DMS79 treated with DMSO at 0.1 percent for 48 hours (cell line): ENCODE measurements around the gene ARPC4.
"Not testable (repeated sequence)": the region's sequence is repeated elsewhere in the genome, so short reads cannot be mapped to it uniquely, and the experiment has no call there.

Source experiments
- DNase-seq: peaks from one replicate; lab custom pipeline; 2025; lab: John Stamatoyannopoulos, UW

The ARPC4 gene

DNA sequence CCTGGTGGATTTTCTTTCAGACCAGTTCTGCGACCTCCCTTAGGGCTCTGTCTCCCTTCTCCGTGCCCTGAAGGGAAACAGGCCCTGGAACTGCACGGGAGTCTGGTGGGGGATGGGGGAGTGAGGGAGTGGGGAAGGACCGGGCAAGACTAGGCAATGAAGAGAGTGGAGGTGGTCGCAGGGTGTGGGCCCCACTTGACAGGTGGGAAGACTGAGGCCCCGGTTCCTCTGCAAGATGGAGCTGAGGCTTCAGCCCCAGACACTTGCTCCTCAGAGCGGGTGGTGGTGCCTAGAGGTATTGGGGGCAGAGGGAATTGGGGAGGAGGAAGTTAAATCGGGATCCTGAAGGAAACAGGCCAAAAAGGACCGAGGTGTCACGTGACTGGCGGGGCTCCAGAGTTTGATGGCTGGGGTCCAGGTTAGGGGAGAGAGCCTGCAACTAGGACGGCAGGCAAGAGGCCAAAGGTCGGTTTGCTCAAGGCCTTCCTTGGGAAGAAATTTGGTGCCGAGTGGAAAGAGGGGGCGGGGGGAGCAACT lies 22.5 kb upstream of the ARPC4 start:
- no peak for DNase-seq

DNA sequence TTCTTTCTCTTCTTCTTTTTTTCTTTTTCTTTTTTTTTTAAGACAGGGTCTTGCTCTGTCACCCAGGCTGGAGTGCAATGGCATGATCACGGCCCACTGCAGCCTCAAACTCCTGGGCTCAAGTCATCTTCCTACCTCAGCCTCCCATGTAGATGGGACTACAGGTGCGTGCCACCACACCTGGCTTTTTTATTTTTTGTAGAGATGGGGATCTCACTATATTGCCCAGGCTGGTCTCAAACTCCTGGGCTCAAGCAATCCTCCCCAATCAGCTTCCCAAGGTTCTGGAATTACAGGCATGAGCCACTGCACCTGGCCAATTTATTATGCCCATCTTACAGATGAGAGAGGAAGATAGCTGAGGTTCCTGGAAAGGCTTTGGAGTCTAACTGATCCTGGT lies 21.9 kb upstream of the ARPC4 start:
- not testable (repeated sequence) for DNase-seq

DNA sequence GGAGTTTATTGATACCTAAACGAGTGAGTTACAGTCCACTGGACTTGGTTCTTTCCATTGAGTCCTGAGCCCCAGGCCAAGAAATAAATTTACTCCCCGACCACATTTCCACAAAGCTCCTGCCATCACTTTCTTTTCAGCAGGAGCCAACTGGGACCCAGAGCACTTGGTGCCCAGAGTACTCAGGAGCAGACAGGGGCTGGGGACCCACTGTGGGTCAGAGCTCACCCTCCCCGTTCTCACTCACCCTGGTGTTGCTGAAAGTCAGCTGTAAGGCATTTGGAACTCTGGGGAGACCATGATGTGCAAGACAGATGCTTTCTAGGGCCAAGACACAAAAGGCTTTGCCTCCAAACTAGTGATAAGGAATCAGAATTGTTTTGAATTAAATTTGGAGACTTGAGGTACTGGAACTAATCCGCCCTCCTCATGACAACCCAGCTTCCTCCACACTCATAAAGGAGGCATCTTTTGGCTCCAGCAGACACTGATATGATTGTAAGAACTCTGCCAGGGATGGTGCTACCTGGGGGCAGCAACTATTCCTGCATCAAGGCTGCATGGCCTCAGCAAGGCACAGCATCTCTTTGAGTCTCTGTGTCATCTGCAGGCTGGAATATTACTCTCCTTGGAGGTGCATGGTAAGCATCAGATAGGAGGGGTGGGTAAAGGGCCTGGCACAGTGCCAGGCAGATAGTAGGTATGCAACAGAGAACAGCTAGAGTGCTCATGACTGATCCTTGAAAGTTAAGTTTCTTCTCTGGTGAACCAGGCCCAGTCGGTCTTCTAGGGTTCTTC lies 15.8 kb upstream of the ARPC4 start:
- DNase-seq = no peak

DNA sequence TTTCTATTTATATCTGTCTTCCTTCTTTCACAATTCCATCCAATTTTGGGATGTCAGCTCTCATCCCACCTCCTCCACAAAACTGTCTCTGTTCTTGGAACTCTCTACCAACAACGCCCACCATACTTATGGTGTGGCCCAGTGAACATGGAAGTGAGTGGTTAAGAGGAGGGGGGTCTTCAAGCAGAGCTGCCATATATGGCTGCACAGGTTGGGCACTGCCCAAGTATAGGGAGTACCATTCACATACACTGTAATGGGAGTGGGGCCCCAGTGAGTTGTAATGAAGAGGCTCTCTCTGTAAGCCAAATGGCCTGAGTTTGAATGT lies 15.2 kb upstream of the ARPC4 start:
- no peak for DNase-seq

DNA sequence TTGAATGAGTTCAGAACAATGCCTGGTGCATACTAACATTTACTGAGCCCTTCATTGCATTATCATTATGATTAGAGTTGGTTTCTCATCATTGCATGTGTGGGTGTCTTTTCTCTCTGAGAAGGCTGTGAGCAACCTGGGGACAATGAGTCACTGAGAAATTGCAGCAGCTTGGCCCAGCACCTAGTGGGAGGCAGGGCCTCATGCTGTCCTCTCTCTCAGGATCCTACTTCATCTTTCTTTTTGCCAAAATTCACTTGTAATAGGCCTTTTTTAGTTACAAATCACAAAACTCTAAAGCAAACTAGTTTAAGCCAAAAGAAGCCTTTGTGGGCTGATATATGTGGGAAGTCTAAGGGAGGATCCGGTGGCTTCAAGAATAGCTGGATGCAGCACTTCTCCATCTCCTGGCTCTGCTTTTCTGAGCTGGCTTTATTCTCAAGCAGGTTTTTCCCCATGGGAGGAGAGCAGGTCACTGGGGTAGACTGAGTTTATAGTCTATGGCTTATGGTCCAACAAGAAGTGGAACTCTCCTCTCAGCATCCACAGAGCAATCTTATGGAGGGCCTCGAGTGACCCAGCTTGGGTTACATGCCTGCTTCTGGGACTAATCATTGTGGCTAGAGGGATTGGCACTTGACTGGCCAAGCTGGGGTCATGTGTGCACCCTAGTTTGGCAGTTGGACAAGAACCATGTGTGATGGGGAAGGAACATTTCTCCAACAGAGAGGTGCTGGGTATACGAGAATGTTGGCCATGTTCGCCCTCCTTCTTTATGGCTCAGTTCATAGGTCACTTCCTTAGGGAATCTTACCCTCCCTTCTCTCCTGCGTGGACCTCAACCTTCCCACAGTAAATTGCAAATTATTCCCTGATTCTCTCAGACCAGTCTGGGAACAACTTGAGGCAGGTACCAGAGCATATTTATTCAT lies 14.5 kb upstream of the ARPC4 start:
- DNase-seq = no peak

DNA sequence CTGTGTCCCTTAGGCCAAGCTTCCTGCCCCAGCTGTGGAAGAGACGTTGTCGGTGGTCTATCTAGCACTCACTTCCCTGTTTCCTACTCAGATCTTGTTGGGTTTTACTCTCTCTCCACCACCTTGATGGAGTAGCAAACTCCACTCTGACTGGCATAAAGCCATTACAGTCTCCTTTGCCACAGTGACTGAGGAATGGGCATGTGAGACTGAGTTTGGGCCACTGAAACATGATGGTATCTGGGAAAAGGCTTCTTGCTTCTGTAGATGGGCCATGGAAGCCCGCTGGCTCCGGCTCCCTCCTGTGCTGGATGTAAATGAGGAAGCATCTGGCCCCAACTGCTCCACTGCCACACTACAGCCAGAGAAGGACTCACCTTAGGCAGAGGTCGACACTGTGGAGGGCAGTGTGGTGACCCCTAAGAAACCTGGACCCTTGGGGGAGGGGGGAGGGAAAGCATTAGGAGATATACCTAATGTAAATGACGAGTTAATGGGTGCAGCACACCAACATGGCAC lies 13.7 kb upstream of the ARPC4 start:
- no peak for DNase-seq

DNA sequence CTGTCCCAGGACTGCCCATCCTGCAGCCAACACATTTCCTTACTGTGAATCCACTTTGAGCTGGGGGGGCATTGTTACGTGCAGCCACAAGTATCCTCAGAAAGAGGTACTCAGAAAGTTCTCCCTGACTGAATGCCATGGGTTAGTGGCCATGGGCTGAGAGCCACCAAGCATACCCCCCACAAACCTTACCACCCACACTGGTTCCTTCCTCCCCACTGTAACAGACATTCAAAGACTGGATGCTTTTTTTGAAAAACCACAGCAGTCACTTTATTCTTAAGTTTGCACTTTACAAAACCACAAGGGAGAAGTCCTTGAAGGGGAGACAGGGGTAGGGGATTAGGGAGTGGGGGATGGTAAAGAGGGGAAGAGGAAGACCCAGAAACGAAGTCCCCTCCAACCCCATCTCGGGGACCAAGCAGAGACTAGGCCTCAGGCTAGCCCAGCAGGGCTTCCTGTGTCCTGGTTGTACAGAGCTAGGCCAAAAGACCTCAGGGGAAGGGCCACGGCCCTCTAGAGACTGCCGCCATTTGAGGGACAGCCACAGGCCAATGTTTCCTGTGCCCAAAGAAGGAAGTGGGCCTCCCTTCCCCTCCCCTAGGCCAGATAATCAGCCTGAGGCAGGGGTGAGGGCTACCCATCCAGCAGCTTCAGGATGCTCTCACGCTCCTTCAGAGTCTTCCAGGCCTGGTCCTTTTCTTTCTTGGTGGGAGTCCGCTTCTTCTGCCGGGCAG lies 13.0 kb upstream of the ARPC4 start:
- DNase-seq = no peak

DNA sequence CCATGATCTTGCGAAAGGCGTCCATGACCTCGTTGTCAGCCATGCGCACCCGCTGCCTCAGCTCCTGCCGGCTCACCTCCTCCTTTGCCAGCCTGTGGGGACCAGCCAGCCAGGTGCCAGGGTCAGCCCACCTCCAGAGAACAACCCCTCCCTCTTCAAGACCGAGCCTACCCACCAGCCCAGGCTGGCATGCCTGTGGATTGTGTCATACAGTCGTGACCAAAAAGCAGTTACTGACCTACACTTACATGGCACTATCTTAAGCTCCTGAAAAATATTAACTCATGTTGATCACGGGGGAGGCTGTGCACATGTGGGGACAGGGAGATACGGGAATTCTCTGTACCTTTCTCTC lies 12.4 kb upstream of the ARPC4 start:
- no peak for DNase-seq

DNA sequence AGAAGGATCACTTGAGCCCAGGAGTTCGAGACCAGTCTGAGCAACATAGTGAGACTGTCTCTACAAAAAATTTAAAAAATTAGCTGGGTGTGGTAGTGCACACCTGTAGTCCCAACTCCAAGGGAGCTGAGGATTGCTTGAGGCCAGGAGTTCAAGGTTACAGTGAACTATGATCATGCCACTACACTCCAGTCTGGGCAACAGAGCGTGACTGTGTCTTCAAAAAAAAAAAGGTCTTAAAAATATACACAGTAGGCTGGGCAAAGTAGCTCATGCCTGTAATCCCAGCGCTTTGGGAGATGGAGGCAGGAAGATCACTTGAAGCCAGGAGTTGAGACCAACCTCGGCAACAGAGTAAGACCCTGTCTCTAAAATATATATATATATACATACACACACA lies 12.0 kb upstream of the ARPC4 start:
- DNase-seq = no peak

DNA sequence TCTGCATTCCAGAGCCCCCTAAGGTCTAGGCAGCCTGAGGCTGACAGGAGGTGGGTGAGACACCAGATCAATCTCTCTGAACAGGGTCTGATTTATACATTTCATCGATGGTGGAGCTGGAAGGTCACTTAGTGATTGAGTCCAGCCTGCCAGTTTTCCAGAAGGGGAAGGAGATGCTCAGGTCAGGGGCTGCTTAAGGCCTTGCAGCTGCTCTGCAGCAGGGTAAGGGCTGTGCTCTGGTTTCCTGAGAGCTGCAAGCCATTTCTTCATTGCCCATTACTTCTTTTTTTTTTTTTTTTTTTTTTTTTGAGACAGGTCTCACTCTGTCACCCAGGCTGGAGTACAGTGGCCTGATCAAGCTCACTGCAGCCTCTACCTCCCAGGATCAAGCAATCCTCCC lies 11.3 kb upstream of the ARPC4 start:
- no peak for DNase-seq

DNA sequence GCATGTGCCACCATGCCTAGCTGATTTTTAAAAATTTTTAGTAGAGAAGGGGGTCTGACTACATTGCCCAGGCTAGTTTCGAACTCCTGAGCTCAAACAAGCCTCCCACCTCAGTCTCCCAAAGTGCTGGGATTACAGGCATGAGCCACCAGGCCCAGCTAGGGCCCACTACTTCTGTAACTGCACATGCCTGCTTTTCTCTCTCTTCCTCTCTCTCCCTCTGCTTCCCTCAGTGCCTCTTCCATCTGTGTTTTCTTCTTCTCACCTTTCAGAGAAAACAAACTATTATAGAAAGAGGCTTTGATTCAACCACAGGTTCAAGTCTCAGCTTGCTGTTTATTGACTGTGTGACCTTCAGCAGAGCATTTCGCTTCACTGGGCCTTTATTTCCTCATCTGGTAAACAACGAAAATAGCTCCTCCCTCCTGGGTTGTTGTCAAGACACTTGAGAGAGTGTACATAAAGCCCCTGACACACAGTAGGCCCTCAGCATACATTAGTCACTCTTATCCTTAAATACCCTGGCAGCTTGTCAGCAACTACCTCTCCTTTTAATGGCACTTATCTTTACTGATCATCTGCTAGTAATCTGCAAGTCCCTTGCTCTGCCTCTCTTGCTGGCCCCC lies 10.8 kb upstream of the ARPC4 start:
- peak; percentile 0 for DNase-seq

DNA sequence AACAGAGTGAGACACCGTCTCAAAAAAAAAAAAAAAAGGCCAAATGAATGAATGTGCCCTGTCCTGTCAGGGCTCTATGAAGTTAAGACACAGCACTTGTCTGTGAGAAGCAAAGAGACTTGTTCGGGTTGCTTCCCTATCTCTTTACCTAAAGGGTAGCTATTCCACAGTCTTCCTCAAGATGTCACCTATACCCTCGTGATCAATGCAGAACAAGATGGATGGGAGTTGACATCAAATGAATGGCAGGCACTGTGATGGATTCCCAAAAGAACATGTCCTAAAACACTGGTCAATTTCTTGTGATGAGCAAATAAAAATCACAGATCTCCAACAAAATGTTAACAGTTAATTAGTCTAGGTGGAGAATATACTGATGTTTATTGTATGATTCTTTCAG lies 10.1 kb upstream of the ARPC4 start:
- no peak for DNase-seq

DNA sequence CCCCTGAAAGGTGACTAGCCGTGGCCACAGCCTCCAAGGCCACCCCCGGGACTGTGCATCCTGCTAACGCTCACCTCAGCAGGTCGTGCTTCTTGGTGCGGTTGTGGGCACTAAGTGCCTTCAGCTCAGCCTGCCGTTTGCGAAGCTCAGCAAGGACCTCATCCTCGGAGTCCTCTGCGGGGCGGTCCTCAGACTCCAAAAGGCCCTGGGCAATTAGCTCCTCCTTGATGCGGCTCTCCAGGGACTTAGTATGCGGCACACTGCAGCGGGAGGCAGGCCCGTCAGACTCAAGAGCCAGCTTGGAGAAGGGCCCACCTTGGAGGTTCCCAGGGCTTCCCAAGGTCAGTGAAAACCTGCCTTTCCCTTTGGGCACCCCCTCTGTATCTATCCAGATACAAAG lies 8.9 kb upstream of the ARPC4 start:
- DNase-seq = no peak

DNA sequence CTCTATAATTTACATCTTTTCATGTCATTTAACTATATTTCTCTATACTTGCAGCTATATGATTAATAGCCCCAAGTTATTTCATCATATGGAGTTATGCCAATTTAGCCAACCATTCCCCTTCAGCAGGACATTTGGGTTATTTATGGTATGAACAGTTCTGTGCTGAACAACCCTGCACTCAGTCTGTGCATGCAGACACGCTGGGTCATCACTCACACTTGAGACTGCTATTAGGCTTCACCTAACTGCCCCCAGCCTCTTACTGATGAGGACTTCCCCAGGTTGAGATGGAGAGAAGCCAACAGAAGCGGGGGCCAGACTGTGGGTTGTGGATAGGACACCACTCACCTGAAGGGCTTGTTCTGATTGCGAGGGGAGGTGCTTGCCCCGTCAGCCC lies 7.9 kb upstream of the ARPC4 start:
- DNase-seq = no peak

DNA sequence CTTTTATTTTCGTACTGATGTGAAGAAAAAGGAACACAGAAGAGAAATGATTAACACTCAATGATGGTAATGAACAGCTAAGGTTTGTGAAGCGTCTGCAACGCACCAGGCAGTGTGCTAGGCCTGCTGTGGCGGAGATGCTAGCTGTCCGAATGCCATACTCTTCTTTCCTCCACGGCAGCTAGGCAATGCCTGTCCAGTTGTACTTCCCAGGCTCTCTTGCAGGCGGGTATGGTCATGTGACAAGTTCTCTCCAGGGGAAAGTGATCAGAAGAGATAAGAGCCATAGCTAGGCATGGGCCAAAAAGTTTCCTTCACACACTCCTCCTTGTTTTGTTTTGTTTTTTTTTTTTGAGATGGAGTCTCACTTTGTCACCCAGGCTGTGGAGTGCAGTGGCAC lies 7.3 kb upstream of the ARPC4 start:
- no peak for DNase-seq

DNA sequence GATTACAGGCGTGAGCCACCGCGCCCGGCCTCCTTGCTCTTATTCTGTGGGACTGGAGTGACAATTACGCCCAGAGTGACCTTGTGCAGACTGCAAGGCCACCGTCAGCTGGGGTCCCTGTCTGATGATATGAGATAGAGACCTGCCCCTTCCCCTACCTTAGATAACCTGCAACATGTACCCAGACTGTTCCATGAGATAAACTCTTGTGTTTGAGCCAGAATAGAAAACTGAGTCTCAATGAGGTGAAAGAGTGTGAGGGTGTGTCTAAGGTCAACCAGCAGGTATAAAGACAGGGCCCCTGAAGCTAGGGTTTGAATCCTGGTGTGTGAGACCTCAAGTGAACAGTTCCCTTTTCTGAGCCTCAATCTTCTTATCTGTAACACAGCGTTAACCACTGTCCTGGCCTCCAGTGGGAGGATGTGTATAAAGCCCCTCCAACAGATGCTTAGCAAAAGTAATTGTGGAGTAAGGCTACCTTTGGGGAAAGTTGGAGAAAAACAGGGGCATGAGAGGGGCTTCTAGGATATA lies 6.6 kb upstream of the ARPC4 start:
- DNase-seq = no peak

DNA sequence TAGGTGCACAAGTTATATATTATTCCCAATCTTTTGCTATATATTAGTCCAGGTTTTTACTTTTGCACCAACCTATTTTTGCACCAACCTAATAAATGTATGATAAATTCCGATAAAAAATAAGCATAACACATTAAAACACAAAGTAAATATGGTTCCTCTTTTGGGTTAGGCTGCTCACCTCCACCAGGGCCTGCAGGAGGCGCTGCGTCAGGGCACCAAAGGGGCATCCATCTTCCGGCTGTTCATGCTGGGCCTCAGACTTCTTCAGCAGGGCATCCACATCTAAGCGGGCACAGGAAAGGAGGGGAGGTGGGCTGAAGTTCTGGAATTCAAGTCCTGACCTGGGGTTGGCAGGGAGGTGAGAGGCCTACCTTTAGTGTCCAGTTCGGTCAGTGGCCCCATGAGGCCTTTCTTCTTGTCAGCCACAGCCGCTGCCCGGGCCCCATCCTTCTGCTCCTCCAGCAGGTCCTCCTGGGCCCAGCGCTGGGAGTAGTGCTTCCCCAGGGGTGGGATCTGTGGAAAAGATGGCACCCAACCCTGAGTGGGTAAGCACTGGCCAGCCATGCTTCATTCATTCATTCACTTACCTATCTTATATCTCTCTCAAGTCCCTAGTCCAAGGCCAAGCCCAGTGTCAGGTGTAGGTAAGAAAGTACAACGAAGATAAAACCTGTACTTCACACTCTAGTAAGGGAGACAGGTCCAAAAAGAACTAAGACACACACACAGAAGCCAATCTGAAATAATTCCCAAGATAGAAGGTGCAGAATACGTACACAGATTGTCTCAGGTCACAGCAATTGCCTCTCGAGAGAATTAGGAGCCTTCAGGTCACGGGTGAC lies 5.8 kb upstream of the ARPC4 start:
- DNase-seq = no peak

DNA sequence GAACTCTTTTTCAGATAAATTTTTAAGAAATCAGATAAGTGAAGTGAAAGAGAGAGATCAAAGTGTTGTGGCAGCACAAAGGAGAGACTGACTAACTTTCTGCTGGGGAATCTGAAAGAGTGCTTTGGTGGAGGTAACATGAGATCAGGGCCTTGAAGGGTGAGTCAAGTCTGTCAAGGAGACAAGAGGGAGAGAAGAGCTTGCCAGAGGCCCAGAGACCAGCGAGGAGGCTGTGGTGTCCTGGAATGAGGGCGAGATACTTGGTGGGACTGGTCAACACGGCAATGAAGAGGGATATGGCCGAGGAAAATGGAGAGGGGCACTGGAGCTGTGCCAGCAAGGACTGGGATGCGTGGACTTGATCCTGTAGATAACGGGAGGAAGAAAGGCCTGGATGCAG lies 5.2 kb upstream of the ARPC4 start:
- DNase-seq = no peak

DNA sequence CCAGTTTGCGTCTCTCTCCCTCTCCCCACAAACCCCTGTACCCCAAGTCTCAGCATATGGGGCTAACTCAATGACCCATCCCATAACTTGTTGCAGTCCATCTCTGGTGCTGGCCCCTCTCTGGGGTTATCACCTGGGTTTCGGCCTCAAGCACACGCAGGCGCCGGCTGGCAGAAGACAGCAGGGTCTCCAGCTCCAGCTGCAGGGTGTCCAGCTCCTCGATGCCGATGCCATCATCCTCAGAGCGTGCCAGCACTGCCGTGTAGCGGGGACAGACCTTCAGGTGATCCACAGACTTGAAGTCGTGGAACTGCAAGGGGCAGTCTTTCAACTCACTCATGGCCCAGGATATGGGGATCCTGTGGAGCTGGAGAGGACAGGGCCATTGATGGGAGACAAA lies 1.8 kb upstream of the ARPC4 start:
- DNase-seq = no peak

DNA sequence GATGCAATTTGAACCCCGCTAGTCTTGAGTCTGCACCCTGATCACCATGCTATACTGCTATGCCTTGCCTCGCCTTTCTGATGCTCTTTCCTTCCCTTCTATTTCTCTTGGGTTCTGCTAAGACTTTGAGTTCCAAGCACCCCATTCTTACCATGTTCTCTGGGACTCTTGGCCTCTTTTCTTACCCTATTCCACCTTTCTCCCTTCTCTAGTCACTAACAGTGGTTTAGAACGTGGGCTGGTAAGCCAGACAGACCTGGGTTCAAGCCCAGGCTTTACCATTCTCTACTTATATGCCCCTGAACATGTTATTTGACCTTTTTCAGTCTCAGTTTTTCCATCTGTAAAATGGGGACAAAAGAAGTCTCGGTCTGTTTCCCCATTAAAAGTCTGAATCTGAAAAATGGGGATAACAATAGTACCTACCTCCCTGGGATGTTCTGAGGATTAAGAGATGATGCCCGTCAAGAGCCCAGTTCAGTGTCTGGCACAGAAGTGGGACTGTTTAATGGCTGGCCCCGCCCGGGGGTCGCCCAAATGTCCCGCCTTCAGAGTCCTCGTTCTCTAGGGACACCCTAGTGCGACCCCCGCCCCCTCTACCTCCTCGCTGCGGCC lies 985 bp upstream of the ARPC4 start:
- no peak for DNase-seq
